ENCODE results near the gene ANKUB1.

DNA sequence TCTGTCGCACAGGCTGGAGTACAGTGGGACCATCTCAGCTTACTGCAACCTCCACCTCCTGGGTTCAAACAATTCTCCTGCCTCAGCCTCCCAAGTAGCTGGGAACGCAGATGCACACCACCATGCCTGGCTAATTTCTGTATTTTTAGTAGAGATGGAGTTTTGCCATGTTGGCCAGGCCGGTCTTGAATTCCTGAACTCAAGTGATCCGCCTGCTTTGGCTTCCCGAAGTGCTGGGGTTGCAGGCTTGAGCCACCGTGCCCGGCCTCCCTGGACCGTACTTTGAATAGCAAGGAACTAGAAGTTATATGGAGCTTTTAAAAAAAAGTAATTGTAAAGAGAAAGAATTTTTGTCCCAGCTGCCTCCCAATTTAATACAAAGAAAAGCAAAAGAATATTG, 8.3 kb upstream of the ANKUB1 start:
- TF ChIP-seq, protein P1, sequence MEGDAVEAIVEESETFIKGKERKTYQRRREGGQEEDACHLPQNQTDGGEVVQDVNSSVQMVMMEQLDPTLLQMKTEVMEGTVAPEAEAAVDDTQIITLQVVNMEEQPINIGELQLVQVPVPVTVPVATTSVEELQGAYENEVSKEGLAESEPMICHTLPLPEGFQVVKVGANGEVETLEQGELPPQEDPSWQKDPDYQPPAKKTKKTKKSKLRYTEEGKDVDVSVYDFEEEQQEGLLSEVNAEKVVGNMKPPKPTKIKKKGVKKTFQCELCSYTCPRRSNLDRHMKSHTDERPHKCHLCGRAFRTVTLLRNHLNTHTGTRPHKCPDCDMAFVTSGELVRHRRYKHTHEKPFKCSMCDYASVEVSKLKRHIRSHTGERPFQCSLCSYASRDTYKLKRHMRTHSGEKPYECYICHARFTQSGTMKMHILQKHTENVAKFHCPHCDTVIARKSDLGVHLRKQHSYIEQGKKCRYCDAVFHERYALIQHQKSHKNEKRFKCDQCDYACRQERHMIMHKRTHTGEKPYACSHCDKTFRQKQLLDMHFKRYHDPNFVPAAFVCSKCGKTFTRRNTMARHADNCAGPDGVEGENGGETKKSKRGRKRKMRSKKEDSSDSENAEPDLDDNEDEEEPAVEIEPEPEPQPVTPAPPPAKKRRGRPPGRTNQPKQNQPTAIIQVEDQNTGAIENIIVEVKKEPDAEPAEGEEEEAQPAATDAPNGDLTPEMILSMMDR (IDR thresholded peaks at IDR 0.05), result no peak
- no peak for TF ChIP-seq POLR2A (IDR thresholded peaks at IDR 0.05)
